ENCODE results near the gene TEX52. TPM values are rescaled to one million over a fixed set of nuclear protein-coding genes. Genes with fewer than 3 reads are reported as not detected.

TEX52 gene
- total RNA-seq, 2 experiments from 2014 or later: 0.25 to 0.29 TPM

GRCh38 chr12:2834581-2835491, 22.0 kb downstream of the TEX52 start, which contains the start of gene NRIP2:
Gene NRIP2 (minus strand): TSS chr12:2835035. CDS start chr12:2834983, 52 bp downstream.
- BruUV-seq (replicated peaks): no TSS peak
- TF ChIP-seq, protein P1, sequence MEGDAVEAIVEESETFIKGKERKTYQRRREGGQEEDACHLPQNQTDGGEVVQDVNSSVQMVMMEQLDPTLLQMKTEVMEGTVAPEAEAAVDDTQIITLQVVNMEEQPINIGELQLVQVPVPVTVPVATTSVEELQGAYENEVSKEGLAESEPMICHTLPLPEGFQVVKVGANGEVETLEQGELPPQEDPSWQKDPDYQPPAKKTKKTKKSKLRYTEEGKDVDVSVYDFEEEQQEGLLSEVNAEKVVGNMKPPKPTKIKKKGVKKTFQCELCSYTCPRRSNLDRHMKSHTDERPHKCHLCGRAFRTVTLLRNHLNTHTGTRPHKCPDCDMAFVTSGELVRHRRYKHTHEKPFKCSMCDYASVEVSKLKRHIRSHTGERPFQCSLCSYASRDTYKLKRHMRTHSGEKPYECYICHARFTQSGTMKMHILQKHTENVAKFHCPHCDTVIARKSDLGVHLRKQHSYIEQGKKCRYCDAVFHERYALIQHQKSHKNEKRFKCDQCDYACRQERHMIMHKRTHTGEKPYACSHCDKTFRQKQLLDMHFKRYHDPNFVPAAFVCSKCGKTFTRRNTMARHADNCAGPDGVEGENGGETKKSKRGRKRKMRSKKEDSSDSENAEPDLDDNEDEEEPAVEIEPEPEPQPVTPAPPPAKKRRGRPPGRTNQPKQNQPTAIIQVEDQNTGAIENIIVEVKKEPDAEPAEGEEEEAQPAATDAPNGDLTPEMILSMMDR (conservative IDR thresholded peaks at IDR 0.05; ENCODE audit: low read length): no peak
- TF ChIP-seq EZH2phosphoT487 (IDR thresholded peaks at IDR 0.05; ENCODE audit: borderline replicate concordance, low read depth, low read length): no peak
- ChIA-PET CTCF (ENCODE audit: unreplicated experiment) (interaction anchor here (0.5 kb wide), 1 partner anchor 36 kb away, joined by 3 read pairs; no protein-coding TSS in a partner anchor), POLR2A (interaction anchor here (0.5 to 0.6 kb wide), 2 partner anchors 36 to 51 kb away, joined by 3 read pairs; no protein-coding TSS in a partner anchor)
- Histone ChIP-seq H3K4me2 (ENCODE audit: low read length) (no peak within 1 kb of the TSS), H3K4me1 (ENCODE audit: insufficient read depth, low read length, poor library complexity, severe bottlenecking) (peaks cover 8% of the 10 kb centered on the region), H3K9me3 (ENCODE audit: low read length) (no peaks in the 10 kb centered on the region), H4K20me1 (ENCODE audit: insufficient read depth, low read length) (no peaks in the 10 kb centered on the region), H3K9me2 (ENCODE audit: insufficient read depth, low read length) (no peaks in the 10 kb centered on the region), H3K27ac (ENCODE audit: low read depth, low read length, poor library complexity, severe bottlenecking) (no peak within 1 kb of the TSS), H3K79me2 (ENCODE audit: insufficient read depth, low read depth, low read length) (no peaks in the 10 kb centered on the region), H3K4me3 (ENCODE audit: low read depth, low read length, poor library complexity, severe bottlenecking) (no peak within 1 kb of the TSS), H3K36me3 (ENCODE audit: insufficient read depth, low read length) (peaks cover 42% of the 10 kb centered on the region), H2AFZ (ENCODE audit: low read length) (no peak within 1 kb of the TSS)
- intact Hi-C loops (cut with micrococcal nuclease; ENCODE audit: unreplicated experiment): no loop called here
- no peak for DNase-seq (ENCODE audit: low spot score)

DNA sequence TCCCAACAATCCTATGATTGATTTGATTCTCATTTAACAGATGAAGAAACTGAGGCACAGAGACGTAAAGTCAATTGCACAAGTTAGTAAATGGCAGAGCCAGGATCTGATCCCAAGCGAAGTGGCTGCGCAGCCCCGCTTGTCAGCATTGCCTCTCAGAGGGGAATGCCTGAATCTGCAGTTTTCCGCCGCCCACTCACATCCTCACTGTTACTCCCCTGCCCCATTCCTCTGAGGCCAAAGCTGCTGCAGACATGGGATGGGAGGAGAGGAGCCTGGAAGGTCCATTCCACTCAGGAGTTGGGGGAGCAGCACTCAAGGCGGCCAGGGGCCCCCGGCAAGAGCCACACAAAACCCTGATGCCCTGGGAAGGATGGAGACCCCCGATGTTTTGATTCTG, 23.0 kb downstream of the TEX52 start:
- Histone ChIP-seq H3K36me3 (ENCODE audit: insufficient read depth, low read length) (peaks cover 36% of the 10 kb centered on the region), H3K4me2 (ENCODE audit: low read length) (no peak overlapping the region), H3K9me3 (ENCODE audit: low read length) (no peaks in the 10 kb centered on the region), H3K27ac (ENCODE audit: low read depth, low read length, poor library complexity, severe bottlenecking) (no peak overlapping the region), H4K20me1 (ENCODE audit: insufficient read depth, low read length) (no peaks in the 10 kb centered on the region), H3K79me2 (ENCODE audit: insufficient read depth, low read depth, low read length) (no peaks in the 10 kb centered on the region), H2AFZ (ENCODE audit: low read length) (no peak overlapping the region), H3K4me3 (ENCODE audit: low read depth, low read length, poor library complexity, severe bottlenecking) (no peak overlapping the region), H3K4me1 (ENCODE audit: insufficient read depth, low read length, poor library complexity, severe bottlenecking) (peaks cover 8% of the 10 kb centered on the region), H3K9me2 (ENCODE audit: insufficient read depth, low read length) (no peaks in the 10 kb centered on the region)
- POLR2A ChIA-PET: no interaction called here
- intact Hi-C loops (cut with micrococcal nuclease; ENCODE audit: unreplicated experiment): no loop called here
- CTCF ChIA-PET (ENCODE audit: unreplicated experiment): no interaction called here
- TF ChIP-seq EZH2phosphoT487 (IDR thresholded peaks at IDR 0.05; ENCODE audit: borderline replicate concordance, low read depth, low read length): no peak
- TF ChIP-seq, protein P1 (conservative IDR thresholded peaks at IDR 0.05; ENCODE audit: low read length): no peak
- BruUV-seq (replicated peaks): no TSS peak
- no peak for DNase-seq (ENCODE audit: low spot score)

- Histone ChIP-seq H3K9me3 (ENCODE audit: low read length) (no peaks in the 10 kb centered on the region), H3K4me1 (ENCODE audit: insufficient read depth, low read length, poor library complexity, severe bottlenecking) (peaks cover 8% of the 10 kb centered on the region), H3K36me3 (ENCODE audit: insufficient read depth, low read length) (peaks cover 37% of the 10 kb centered on the region), H2AFZ (ENCODE audit: low read length) (no peak overlapping the region), H4K20me1 (ENCODE audit: insufficient read depth, low read length) (no peaks in the 10 kb centered on the region), H3K27ac (ENCODE audit: low read depth, low read length, poor library complexity, severe bottlenecking) (no peak overlapping the region), H3K9me2 (ENCODE audit: insufficient read depth, low read length) (no peaks in the 10 kb centered on the region), H3K4me3 (ENCODE audit: low read depth, low read length, poor library complexity, severe bottlenecking) (no peak overlapping the region), H3K79me2 (ENCODE audit: insufficient read depth, low read depth, low read length) (no peaks in the 10 kb centered on the region), H3K4me2 (ENCODE audit: low read length) (no peak overlapping the region)
- CTCF ChIA-PET (ENCODE audit: unreplicated experiment): no interaction called here
- no TSS peak for BruUV-seq (replicated peaks)
- POLR2A ChIA-PET: no interaction called here
- intact Hi-C loops (cut with micrococcal nuclease; ENCODE audit: unreplicated experiment): no loop called here
- no peak for TF ChIP-seq EZH2phosphoT487 (IDR thresholded peaks at IDR 0.05; ENCODE audit: borderline replicate concordance, low read depth, low read length)
- TF ChIP-seq, protein P1 (conservative IDR thresholded peaks at IDR 0.05; ENCODE audit: low read length): no peak
- DNase-seq (ENCODE audit: low spot score): no peak
Observed at GRCh38 chr12:2833327-2833726, 23.5 kb downstream of the TEX52 start.

Measured in OCI-LY7 (cell line).